GM06990 (cell line): ENCODE measurements around the gene SPINT4.
"Not testable (repeated sequence)": the region's sequence is repeated elsewhere in the genome, so short reads cannot be mapped to it uniquely, and the experiment has no call there.

Experiments used
- DNase-seq: peaks from one replicate; pipeline ENCODE4 v3.0.0-alpha.2; 2011; ENCODE audit not compliant: insufficient read length; ENCODE audit errors: extremely low read depth
- H3K27me3 ChIP-seq: replicated peaks from 2 replicates; pipeline ENCODE4 v1.6.0; 2011; ENCODE audit warnings: low read length; ENCODE audit not compliant: control insufficient read depth, insufficient read depth
- H3K36me3 ChIP-seq: 2 replicates; pipeline ENCODE4 v1.5.1; 2011; ENCODE audit warnings: low read length; ENCODE audit not compliant: control insufficient read depth, insufficient read depth
- H3K4me3 ChIP-seq: replicated peaks from 2 replicates; pipeline ENCODE4 v1.5.1; 2011; ENCODE audit warnings: low read depth, mild to moderate bottlenecking, control low read depth, low read length
- TF ChIP-seq, protein P1 (sequence below): IDR thresholded peaks from 2 replicates; pipeline ENCODE4 v1.5.1; 2011; ENCODE audit warnings: low read length, control low read depth, mild to moderate bottlenecking, inconsistent platforms; ENCODE audit not compliant: insufficient read depth, poor library complexity, severe bottlenecking

The SPINT4 gene

DNA sequence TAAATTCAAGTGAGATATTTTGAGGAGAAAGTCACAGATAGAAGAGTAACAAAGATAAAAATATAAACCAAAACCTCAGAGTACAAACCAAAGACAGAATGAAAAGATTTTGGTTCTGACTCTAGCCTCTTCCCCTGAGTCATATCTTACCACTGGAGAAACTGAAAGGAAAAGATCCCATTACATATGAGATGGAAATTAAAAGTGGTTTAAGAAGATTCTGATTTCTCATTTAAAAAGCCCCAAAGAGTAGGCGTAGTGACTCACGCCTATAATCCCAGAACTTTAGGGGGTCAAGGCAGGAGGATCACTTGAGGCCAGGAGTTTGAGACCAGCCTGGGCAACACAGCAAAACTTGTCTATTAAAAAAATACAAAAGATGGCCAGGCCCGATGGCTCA lies 30.6 kb downstream of the SPINT4 start:
- Histone ChIP-seq H3K27me3 (no peaks in the 10 kb centered on the region), H3K36me3 (no peaks in the 10 kb centered on the region), H3K4me3 (no peak overlapping the region)
- TF ChIP-seq, protein P1, sequence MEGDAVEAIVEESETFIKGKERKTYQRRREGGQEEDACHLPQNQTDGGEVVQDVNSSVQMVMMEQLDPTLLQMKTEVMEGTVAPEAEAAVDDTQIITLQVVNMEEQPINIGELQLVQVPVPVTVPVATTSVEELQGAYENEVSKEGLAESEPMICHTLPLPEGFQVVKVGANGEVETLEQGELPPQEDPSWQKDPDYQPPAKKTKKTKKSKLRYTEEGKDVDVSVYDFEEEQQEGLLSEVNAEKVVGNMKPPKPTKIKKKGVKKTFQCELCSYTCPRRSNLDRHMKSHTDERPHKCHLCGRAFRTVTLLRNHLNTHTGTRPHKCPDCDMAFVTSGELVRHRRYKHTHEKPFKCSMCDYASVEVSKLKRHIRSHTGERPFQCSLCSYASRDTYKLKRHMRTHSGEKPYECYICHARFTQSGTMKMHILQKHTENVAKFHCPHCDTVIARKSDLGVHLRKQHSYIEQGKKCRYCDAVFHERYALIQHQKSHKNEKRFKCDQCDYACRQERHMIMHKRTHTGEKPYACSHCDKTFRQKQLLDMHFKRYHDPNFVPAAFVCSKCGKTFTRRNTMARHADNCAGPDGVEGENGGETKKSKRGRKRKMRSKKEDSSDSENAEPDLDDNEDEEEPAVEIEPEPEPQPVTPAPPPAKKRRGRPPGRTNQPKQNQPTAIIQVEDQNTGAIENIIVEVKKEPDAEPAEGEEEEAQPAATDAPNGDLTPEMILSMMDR: no peak
- DNase-seq: no peak

DNA sequence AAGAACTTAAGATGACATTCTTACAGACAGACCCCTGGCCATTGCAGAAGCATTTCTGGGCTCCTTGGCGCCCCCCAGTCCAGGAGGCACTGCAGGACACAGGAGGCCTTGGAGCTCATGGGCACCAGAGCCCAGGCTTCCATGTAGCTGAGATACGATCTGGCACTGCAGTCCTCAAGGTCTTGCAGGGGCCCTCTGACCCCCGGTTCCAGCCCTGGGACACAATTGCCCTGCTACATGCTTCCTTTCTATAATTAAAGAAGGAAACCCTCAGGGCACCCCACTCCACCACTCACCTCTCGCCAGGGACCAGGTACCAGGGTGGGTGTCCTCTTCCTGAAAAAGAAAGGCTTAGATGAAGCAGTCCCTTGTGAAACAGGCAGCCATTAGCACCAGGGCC lies 35.9 kb downstream of the SPINT4 start:
- Histone ChIP-seq H3K36me3 (no peaks in the 10 kb centered on the region), H3K27me3 (no peaks in the 10 kb centered on the region), H3K4me3 (no peak overlapping the region)
- TF ChIP-seq, protein P1: no peak
- no peak for DNase-seq

GRCh38 chr20:45759921-45760320 lies 37.8 kb downstream of the SPINT4 start:
- not testable (repeated sequence) for DNase-seq, H3K36me3 ChIP-seq, H3K27me3 ChIP-seq, H3K4me3 ChIP-seq

DNA sequence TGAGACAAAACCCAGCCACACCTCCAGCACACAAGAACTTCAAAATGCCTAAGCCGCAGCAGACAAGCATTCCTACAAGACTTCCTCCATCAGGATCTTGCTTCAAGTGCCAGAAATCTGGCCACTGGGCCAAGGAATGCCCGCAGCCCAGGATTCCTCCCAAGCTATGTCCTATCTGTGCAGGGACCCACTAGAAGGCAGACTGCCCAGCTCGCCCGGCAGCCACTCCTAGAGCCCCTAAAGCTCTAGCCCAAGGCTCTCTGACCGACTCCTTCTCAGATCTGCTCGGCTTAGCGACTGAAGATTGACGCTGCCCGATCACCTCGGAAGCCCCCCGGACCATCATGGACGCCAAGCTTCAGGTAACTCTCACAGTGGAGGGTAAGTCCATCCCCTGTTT lies 39.8 kb downstream of the SPINT4 start:
- DNase-seq, H3K27me3 ChIP-seq, H3K36me3 ChIP-seq, H3K4me3 ChIP-seq: not testable (repeated sequence)

GRCh38 chr20:45764618-45765282 lies 42.6 kb downstream of the SPINT4 start:
- not testable (repeated sequence) for H3K36me3 ChIP-seq, H3K27me3 ChIP-seq, H3K4me3 ChIP-seq, DNase-seq

DNA sequence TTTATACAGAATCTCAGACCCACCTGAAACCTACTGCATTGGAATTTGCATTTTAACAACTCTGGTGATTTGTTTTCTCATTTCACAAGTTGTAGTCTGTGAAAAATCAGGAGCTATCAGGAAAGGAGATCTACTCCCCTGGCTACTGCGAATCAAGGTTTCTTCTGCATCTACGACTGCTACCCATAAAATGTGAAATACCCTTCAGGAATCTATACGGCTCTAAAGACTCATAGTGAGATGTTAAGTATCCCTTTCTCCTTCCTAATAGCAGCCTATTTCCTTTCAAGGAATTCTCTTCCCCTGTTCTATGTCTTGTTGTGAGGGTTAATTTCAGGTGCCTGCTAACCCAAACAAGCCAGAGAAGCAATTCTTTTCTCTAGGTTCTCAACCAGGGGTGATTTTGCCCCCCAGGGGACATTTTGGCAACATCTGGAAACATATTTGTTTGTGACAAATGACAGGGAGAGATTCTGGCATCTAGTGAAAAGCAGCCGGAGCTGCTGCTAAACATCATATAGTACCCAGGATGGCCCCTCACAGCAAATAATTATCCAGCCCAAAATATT lies 43.2 kb downstream of the SPINT4 start:
- Histone ChIP-seq H3K4me3 (no peak overlapping the region), H3K36me3 (no peaks in the 10 kb centered on the region), H3K27me3 (no peaks in the 10 kb centered on the region)
- no peak for DNase-seq
- TF ChIP-seq, protein P1: no peak

GRCh38 chr20:45765980-45766379 lies 43.8 kb downstream of the SPINT4 start:
- Histone ChIP-seq H3K36me3 (no peaks in the 10 kb centered on the region), H3K4me3 (no peak overlapping the region), H3K27me3 (no peaks in the 10 kb centered on the region)
- no peak for DNase-seq
- TF ChIP-seq, protein P1: no peak
